ENCODE results near the gene MAPK10. TPM values are rescaled to one million over a fixed set of nuclear protein-coding genes. Genes with fewer than 3 reads are reported as not detected.
"Not testable (repeated sequence)": the region's sequence is repeated elsewhere in the genome, so short reads cannot be mapped to it uniquely, and the experiment has no call there.

Gene MAPK10
- total RNA-seq, 1 experiment from 2014 or later = 2.0 TPM

DNA sequence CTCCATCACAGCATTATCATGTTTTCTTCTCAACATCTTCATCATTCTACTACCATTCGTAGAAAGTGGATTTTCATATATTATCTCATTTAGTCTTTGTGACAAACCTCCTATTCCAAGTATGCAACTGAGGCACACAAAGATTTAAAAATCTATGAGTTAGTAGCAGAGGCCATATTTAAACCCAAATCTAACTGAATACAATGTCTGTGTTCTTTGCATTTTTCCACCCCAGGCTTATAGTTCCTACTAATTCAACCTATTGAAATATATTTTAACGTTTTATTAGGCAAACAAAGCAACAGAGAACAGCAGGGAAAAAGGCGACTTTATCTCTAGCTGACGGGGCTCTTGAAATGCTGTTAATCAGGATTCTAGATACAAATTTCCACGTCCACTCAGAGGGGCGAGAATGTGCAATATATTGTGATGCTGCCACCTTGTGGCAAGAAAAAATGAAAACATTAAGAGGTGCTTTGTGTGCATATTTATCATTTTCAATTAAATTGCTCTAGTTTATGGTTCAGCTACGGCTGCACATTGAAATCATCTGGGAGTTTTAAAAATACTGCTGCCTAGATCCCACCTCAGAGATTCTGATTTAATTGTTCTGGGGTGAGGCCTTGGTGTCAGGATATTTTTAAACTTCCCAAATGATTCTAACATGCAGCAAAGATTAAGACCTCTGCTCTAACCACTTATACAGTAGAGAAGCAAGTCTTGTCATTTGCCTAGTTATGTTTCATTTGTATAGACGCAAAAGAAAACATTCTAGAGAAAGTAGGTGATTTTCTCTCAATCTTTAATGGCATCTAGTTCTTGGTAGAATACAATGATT is 315.9 kb downstream of the MAPK10 start:
- DNase-seq (ENCODE audit: low read depth) = peak; percentile 43

GRCh38 chr4:86038037-86038436 is 321.8 kb downstream of the MAPK10 start:
- DNase-seq (ENCODE audit: low read depth) = no peak

DNA sequence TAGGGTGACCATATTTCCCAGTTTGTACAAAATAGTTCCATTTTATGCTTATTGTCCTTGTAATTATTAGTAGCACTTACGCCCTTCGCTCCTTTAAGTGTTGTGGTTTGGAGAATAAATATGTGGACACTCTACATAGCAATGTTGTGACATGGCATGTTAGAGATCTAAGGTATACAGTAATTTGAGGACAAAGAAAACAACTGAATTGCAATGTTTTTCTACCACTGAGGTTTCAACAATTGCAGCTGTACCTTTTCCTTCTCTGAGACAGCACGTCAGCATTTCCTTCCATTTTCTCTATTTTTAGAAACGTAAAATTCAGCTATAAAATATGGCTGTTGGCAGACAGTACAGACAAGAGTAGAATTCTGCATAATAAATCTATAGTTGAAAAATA is 323.1 kb downstream of the MAPK10 start:
- no peak for DNase-seq (ENCODE audit: low read depth)

GRCh38 chr4:86035688-86036087 is 324.2 kb downstream of the MAPK10 start:
- DNase-seq (ENCODE audit: low read depth) = no peak

DNA sequence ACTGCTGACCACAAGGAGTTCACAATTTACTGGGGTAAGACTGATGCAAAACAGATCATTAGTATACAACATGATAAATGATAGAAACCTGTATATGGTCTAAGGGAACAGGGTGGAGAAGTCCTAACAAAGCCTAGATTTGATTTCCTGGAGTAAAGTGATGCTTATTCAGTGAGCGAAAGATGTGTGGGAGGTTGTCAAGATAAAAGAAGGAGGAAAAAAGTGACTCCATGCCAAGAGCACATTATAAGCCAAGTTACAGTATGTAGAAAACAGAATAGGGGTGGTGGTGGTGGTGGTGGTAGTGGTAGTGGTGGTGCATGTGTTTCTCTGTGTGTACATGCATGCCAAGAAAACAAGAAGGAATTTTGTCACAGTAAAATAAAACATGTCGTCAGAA is 325.2 kb downstream of the MAPK10 start:
- DNase-seq (ENCODE audit: low read depth) = no peak

- DNase-seq (ENCODE audit: low read depth) = peak; percentile 81
These were observed 326.7 kb downstream of the MAPK10 start for GRCh38 chr4:86033171-86033570.

DNA sequence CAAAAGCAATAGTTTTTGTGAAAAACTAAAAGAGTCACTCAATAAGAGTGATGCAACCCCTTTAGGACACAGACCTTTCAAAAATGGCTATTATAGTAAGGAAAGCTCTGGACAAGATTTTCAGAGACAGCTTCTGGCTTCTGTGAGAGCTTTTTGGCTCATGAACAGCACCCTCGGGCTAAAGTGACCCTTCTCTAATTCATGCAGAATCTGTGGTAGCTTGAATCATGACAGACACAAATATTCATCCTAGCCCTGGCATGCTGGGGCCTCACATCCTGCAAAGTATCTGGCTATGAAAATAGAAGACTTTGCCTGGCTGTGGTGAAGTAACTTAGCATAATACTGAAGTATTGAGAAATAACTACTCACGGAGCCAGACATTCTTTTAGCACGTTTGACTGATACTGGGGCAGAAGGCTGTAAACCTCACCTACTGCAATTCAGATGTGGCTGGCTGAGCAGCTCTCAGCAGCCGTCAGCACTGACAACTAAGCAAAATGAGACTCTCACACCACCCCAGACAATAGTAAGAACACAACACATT is 327.3 kb downstream of the MAPK10 start:
- peak; percentile 77 for DNase-seq (ENCODE audit: low read depth)

DNA sequence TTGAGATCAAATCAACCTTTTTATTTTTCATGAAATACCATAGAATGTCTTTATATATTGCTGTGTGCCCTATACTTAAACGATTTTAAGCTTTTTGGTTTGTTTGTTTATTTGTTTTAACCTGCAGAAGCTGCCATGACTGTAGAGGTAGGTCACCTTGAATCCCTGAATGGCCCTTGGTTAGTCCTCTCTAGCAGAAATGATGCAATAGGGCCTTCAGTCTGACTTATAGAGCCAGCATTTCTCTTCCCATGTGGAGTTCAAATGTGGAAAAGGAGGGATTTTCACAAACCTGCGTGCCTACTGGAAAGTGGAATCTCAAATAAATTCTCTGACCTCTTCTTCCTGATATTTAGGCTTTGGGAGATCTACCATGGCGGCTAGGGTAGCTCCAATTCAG is 327.9 kb downstream of the MAPK10 start:
- no peak for DNase-seq (ENCODE audit: low read depth)

GRCh38 chr4:86026720-86027119 is 333.1 kb downstream of the MAPK10 start:
- no peak for DNase-seq (ENCODE audit: low read depth)

GRCh38 chr4:86021671-86022070 is 338.2 kb downstream of the MAPK10 start:
- not testable (repeated sequence) for DNase-seq (ENCODE audit: low read depth)

- no peak for DNase-seq (ENCODE audit: low read depth)
These were observed 339.9 kb downstream of the MAPK10 start for GRCh38 chr4:86019906-86020305.

DNA sequence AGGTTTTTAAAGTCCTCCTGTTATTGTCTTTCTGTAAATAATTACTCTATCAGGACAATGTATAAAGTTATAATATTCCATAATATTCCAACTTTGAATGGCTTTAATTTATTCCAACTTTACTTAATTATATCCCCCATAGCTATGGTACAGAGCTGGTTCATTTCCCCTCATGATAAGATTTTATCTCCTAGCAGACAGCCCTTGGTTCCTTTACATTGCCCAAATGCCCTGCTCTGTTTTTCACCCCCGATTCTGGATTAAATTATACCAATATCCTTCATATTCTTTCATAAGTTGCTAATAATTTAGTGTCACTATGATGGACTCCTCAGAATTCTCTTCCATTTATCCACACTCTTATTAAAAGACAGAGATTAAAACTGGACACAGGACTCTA is 340.5 kb downstream of the MAPK10 start:
- DNase-seq (ENCODE audit: low read depth) = no peak

- DNase-seq (ENCODE audit: low read depth) = no peak
These were observed 344.2 kb downstream of the MAPK10 start for GRCh38 chr4:86015412-86016350.

DNA sequence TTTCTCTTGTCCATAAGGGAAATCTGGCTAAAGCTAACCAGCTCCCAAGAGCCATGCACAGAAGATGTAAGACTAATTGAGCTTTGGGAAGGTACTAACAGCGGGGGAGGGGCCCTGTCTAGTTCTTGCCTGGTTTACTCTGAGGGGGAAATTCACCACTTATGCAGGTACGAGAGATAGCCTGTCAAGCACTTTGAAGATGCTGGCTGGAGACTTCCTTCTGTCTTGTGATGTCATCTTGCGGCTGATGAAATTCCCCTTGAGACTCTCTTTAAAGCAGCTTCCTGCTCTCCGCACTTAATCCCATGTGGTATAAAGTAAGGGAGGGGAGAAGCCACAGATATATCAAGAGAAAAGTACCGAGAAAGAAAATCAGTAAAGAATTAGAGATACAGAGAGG is 345.3 kb downstream of the MAPK10 start:
- no peak for DNase-seq (ENCODE audit: low read depth)

- no peak for DNase-seq (ENCODE audit: low read depth)
These were observed 346.2 kb downstream of the MAPK10 start for GRCh38 chr4:86013621-86014020.

DNA sequence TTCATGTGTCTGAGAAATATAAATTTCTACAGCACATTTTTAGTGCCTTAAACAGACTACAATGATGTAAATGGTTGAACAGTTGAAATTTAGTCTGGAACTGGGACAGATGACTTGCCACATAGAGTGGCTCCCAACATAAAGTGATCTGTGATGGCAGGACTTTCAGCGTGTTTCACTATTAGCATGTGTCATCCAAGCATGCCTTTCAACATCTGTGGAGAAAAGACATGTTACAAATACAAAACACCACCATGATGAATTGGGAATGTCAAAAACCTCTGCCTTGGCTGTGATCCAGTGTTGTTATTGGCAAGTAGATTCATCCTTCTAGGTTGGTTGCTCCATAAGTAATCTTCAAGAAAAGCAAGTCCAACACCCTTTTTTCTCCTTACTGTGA is 348.7 kb downstream of the MAPK10 start:
- DNase-seq (ENCODE audit: low read depth) = peak; percentile 34

- DNase-seq (ENCODE audit: low read depth) = no peak
These were observed 352.8 kb downstream of the MAPK10 start for GRCh38 chr4:86007042-86007441.

GRCh38 chr4:86006057-86006456 is 353.8 kb downstream of the MAPK10 start:
- no peak for DNase-seq (ENCODE audit: low read depth)

- DNase-seq (ENCODE audit: low read depth) = no peak
These were observed 355.8 kb downstream of the MAPK10 start for GRCh38 chr4:86004030-86004429.

DNA sequence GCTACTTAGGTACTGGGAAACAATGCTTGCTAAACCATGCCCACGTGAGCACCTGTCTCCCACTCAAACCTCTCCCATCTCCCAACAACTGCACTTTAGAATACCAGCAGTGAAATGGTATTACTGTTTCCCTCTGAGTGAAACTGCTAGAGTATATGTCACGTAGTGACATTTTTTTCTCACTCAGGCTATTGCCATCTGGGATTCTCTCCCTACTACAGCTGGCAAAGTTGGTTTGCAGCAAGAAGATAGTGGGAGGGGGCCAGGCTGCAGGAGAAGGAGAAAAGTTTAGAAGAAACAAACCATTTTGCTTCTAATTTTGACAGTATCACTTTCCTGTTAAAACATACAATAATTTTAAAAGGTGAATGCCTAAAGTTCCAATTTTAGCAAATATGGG is 358.3 kb downstream of the MAPK10 start:
- DNase-seq (ENCODE audit: low read depth) = no peak

- peak; percentile 33 for DNase-seq (ENCODE audit: low read depth)
These were observed 364.5 kb downstream of the MAPK10 start for GRCh38 chr4:85995361-85995760.

- peak; percentile 41 for DNase-seq (ENCODE audit: low read depth)
These were observed 365.3 kb downstream of the MAPK10 start for GRCh38 chr4:85994576-85994975.

Measured in HT1080 (cell line).